Activated CD4-positive, alpha-beta T cell treated with anti-CD3 and anti-CD28 coated beads for 36 hours (primary cell): ENCODE data around the gene UMPS. TPM values are rescaled to one million over a fixed set of nuclear protein-coding genes. Genes with fewer than 3 reads are reported as not detected.
"Not testable (repeated sequence)": the region's sequence is repeated elsewhere in the genome, so short reads cannot be mapped to it uniquely, and the experiment has no call there.

Experiments
- ATAC-seq: fragments of 200-7000 bp; cut with Tn5 transposase; one replicate; pipeline ENCODE4 v1.10.0; 2021; ENCODE audit warnings: mild to moderate bottlenecking, moderate library complexity
- CTCF ChIA-PET: fragments of 350-600 bp; sonication (Branson Sonifier 250); formaldehyde crosslinking; loops from one replicate; lab custom pipeline; 2021; ENCODE audit warnings: antibody characterized with exemption; lab: Charles Lee
- POLR2A ChIA-PET: fragments of 350-600 bp; sonication (Branson Sonifier 250); formaldehyde crosslinking; loops from one replicate; lab custom pipeline; 2021; ENCODE audit warnings: antibody characterized with exemption, inconsistent platforms; lab: Charles Lee
- DNase-seq: peaks from one replicate; pipeline ENCODE4 v3.0.0-alpha.2; 2020
- H3K27ac Mint-ChIP-seq: one replicate; pipeline ENCODE4 v1.8.0; 2021; ENCODE audit warnings: mixed read lengths
- H3K27me3 Mint-ChIP-seq: one replicate; pipeline ENCODE4 v1.8.0; 2021; ENCODE audit warnings: mixed read lengths
- H3K36me3 Mint-ChIP-seq: one replicate; pipeline ENCODE4 v1.8.0; 2021; ENCODE audit warnings: low read depth, mixed read lengths
- H3K4me1 Mint-ChIP-seq: one replicate; pipeline ENCODE4 v1.8.0; 2021; ENCODE audit warnings: mixed read lengths
- H3K4me3 Mint-ChIP-seq: one replicate; pipeline ENCODE4 v1.8.0; 2021; ENCODE audit warnings: mild to moderate bottlenecking, moderate library complexity, mixed read lengths
- H3K9me3 Mint-ChIP-seq: one replicate; pipeline ENCODE4 v1.8.0; 2021; ENCODE audit warnings: low read depth, mixed read lengths
- intact Hi-C, 2 experiments: fragments of 100-400 bp; cut with DNase I in 1 of 2; cut with micrococcal nuclease in 1 of 2; formaldehyde crosslinking; loops; one replicate each; pipeline versions ENCODE4 v1.14.2 to v1.15.1; 2022 to 2024; cut with DNase I, micrococcal nuclease
- total RNA-seq, 2 experiments: library from RNA; stranded (reverse); gene quantifications; one replicate each; pipeline ENCODE4 v1.2.3, GENCODE V29; 2021

The UMPS gene
- total RNA-seq, 2 experiments from 2014 or later = 35.9 to 42.4 TPM

DNA sequence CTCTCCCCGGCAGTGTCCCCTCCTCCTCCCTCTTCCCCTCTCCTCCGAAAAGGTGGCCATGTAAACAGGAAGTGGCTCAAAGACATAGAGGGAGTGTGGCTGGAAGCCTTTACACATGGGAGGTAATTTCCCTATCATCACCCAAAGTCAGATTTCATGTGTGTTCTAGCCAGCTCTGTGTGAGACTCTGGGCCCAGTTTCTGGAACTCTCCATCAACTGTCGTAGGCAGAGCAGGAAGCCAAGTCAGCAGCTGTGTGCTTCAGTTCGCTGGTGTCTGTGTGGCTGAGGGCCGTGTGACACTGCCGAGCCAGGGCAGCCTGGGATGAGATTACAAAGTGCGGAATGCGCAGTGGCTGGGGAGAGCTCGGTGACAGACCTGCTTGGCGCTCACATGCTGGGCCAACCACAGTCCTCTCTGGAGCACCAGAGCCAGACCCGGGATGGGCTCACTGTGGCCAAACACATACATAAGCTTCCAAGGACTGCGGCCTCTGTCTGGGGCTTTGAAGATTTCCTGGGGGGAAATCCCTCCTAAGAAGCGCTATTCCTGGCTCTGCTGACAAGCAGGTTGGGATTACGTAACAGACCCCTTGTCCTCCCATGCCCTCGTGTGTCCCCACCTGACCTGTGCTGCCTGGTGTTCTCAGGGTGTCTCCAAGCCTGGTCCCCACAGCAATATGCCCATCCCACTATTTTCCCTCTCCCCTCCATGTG lies 50.7 kb downstream of the UMPS start:
- ChIA-PET CTCF (interaction anchor here (0.7 to 2.0 kb wide), 4 partner anchors 20 to 120 kb away, joined by 3 to 10 read pairs (median 4); no protein-coding TSS in a partner anchor), POLR2A (no interaction called here)
- H3K4me3 Mint-ChIP-seq = no peak overlapping the region
- no peak overlapping the region for H3K27ac Mint-ChIP-seq
- H3K4me1 Mint-ChIP-seq = peaks cover 6% of the 10 kb centered on the region
- ATAC-seq = peak; percentile 42
- no peak for DNase-seq
- H3K9me3 Mint-ChIP-seq = no peaks in the 10 kb centered on the region
- intact Hi-C loops = no loop called here
- no peaks in the 10 kb centered on the region for H3K36me3 Mint-ChIP-seq
- no peaks in the 10 kb centered on the region for H3K27me3 Mint-ChIP-seq

DNA sequence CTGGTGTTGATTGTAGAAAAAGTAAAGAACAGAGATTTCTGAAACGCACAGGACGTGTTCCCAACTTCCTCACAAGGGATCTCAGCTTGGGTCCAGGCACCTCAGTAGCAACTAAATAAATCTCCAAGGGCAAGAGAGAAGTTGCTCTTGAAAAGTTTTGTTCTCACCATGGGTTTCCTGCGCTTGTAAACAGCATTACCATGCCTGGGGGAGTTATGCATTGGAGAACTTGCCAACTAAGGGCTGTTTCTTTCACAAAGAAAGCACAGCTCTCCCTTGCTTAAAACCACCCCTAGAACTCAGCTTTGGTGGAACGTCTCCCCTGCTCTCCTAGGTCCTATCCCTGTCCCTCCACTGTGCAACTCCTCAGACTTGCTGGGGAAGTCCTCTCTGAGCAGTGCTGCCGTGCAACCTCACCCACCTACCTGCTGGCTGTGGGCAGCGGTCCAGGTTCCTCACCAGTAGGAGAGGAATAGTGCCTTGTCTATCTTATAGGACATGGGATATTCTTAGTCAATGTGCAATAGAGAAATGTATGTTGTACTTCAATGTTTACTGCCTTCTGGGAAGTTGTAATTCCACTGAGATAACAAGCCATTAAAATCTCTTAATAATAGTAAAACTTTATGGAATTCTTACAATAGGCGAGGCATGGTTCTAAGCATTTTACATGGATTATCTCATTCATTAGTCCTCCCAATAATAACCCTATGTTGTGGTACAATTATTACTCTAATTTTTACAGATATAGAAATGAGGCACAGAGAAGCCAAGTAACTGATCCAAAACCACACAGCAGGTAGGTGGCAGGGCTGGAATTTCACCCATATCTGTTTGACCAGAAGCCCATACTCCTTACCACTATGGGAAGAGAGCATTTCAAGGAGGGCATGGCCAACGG lies 51.5 kb downstream of the UMPS start:
- CTCF ChIA-PET = interaction anchor here (0.6 to 1.1 kb wide), 3 partner anchors 114 to 292 kb away, joined by 3 to 6 read pairs (median 3); no protein-coding TSS in a partner anchor
- H3K36me3 Mint-ChIP-seq = no peaks in the 10 kb centered on the region

DNA sequence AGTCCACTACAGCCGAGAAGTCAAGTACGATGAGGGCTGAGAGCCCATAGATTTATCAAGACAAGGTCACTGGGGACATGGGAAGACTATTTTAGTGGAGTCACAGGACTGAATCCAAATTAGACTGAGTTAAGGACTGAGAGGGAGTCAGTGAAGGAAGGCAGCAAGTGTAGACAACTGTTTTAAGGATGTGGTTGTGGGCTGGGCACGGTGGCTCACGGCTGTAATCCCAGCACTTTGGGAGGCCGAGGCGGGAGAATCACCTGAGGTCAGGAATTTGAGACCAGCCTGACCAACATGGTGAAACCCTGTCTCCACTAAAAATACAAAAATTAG lies 52.1 kb downstream of the UMPS start:
- H3K27me3 Mint-ChIP-seq, intact Hi-C loops, H3K27ac Mint-ChIP-seq, DNase-seq, H3K36me3 Mint-ChIP-seq, H3K4me1 Mint-ChIP-seq, POLR2A ChIA-PET, H3K4me3 Mint-ChIP-seq, H3K9me3 Mint-ChIP-seq, ATAC-seq: not testable (repeated sequence)
- CTCF ChIA-PET = interaction anchor here (1.0 kb wide), 1 partner anchor 22 kb away, joined by 3 read pairs; no protein-coding TSS in a partner anchor

More for the DNA sequence above, 51.5 kb downstream of the UMPS start:
- no peak for ATAC-seq
- peaks cover 6% of the 10 kb centered on the region for H3K4me1 Mint-ChIP-seq
- H3K9me3 Mint-ChIP-seq = no peaks in the 10 kb centered on the region
- no peak for DNase-seq
- intact Hi-C loops = no loop called here
- H3K4me3 Mint-ChIP-seq = no peak overlapping the region
- no peaks in the 10 kb centered on the region for H3K27me3 Mint-ChIP-seq
- H3K27ac Mint-ChIP-seq = no peak overlapping the region
- POLR2A ChIA-PET = no interaction called here

DNA sequence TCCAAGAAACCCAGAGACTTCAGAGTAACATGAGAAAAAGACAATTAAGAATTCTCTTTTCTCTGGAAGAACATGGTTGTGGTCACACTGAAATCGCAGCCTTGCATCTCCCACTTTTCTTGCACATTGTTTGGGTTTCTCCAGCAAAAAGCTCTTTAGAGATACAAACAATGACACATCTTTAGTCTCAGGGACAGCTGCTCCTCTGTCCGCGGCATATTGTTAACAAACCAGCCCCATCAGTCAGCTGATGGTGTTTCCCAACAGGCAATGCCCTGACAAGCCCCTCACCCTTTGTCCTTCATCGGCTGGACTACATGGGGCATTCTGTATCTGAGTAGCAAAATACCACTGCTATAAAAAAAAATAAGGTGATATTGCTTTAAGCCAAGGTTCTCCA lies 53.4 kb downstream of the UMPS start:
- no peak overlapping the region for H3K4me3 Mint-ChIP-seq
- H3K27me3 Mint-ChIP-seq = no peaks in the 10 kb centered on the region
- ChIA-PET CTCF (no interaction called here), POLR2A (no interaction called here)
- no peaks in the 10 kb centered on the region for H3K9me3 Mint-ChIP-seq
- peaks cover 10% of the 10 kb centered on the region for H3K4me1 Mint-ChIP-seq
- ATAC-seq (no peak), DNase-seq (no peak)
- intact Hi-C loops = no loop called here
- H3K27ac Mint-ChIP-seq = no peak overlapping the region
- no peaks in the 10 kb centered on the region for H3K36me3 Mint-ChIP-seq

DNA sequence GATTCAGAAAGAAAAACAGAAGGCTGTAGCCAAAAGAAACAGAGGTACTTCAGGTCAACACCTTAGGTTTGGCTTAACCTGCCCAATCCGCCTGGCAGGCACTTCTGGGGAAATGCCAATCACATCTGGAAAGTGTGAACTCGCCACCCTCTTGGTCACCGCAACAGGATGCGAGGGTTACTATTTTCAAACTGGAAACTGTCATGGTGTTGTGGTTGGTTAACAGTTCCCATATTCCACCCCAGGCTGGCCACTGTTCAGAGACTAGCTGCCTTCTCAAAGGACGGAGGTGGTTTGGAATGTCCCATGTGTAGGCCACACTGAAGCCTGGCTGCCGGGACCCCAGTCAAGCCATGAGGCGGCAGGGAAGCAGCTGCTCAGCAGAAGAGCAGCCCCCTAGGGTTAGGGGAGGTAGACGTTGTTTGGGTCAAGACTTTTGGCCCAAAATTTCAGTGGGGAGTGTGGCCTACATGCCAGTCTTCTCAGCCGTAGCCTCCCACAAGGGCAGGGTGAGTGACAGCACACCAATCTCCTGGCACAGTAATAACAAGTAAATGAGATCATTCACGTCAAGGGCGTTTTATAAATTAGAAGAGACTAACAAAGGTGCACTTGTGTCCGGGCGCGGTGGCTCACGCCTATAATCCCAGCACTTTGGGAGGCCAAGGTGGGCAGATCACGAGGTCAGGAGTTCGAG lies 54.6 kb downstream of the UMPS start:
- no peaks in the 10 kb centered on the region for H3K36me3 Mint-ChIP-seq
- no peak overlapping the region for H3K27ac Mint-ChIP-seq
- intact Hi-C loops = no loop called here
- CTCF ChIA-PET = interaction anchor here (1.8 to 4.2 kb wide), 2 partner anchors 106 to 117 kb away, joined by 6 to 25 read pairs; no protein-coding TSS in a partner anchor
- H3K4me3 Mint-ChIP-seq = no peak overlapping the region
- POLR2A ChIA-PET = no interaction called here
- H3K9me3 Mint-ChIP-seq = no peaks in the 10 kb centered on the region
- ATAC-seq (no peak), DNase-seq (no peak)
- H3K27me3 Mint-ChIP-seq = no peaks in the 10 kb centered on the region
- H3K4me1 Mint-ChIP-seq = peaks cover 10% of the 10 kb centered on the region

DNA sequence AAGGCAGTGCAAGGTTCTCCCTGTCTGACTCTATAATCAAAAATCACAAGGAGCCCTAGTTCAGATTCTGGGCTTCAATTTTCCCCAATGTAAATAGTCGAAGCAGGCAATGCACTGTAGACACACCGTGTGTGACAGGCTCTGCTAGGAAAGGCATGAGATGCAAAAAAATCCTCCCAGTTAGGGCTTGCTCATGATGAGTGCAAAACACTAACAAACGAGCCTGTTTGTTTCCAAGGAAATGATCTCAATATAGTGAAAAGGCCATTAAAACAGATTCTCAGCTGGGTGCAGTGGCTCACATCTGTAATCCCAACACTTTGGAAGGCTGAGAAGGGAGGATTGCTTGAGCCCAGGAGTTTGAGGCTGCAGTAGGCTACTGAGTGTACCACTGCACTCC lies 55.7 kb downstream of the UMPS start:
- peaks cover 4% of the 10 kb centered on the region for H3K4me1 Mint-ChIP-seq
- no peaks in the 10 kb centered on the region for H3K36me3 Mint-ChIP-seq
- H3K9me3 Mint-ChIP-seq = no peaks in the 10 kb centered on the region
- CTCF ChIA-PET = interaction anchor here (0.6 to 4.2 kb wide), 8 partner anchors 14 to 138 kb away, joined by 3 to 25 read pairs (median 4); no protein-coding TSS in a partner anchor
- H3K27ac Mint-ChIP-seq = no peak overlapping the region
- intact Hi-C loops = loop anchor here in 1 of 2 experiments (2.0 kb wide), 1 partner anchor 115 kb away; no protein-coding TSS in a partner anchor
- no peak overlapping the region for H3K4me3 Mint-ChIP-seq
- POLR2A ChIA-PET = no interaction called here
- H3K27me3 Mint-ChIP-seq = no peaks in the 10 kb centered on the region
- DNase-seq = no peak
- ATAC-seq = no peak

DNA sequence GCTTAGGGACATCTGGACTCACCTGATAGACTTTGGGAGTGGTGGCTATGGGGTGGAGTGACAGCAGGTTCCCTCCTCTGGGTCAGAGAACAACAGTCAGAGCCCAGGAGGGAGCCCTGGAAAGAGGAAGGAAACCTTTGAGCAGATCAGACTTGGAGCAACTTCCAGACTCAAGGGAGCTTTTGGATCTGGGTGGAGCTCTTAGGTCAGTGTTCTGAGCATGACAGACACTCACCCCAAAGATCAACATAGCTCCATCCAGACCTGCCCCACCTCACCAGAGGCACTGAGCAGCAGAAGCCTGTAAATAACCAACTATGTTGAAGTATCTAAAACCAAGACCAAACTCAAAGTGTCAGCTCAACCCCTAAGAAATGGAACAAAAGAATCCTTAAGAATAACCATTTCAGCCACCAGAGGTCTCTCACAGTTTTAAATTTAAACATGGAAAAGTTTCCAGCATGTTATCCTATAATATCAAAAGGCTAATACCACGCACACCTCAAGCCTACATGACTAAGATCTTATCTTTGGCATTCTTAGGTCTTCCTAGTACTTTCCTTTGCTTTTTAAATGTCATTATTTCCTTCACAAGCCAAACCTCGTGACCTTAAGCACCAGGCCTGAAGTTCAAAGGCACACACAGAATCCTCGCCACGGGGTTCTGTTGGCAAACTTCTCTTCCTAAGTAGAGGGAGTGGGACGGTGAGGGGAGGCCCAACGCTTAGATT lies 56.4 kb downstream of the UMPS start:
- intact Hi-C loops = loop anchor here in 1 of 2 experiments (2.0 kb wide), 1 partner anchor 114 kb away; no protein-coding TSS in a partner anchor
- Mint-ChIP-seq H3K27me3 (no peaks in the 10 kb centered on the region), H3K27ac (no peak overlapping the region), H3K4me1 (peaks cover 4% of the 10 kb centered on the region), H3K9me3 (no peaks in the 10 kb centered on the region), H3K36me3 (no peaks in the 10 kb centered on the region), H3K4me3 (no peak overlapping the region)
- ChIA-PET CTCF (interaction anchor here (0.5 to 4.2 kb wide), 14 partner anchors 15 to 200 kb away, joined by 3 to 25 read pairs (median 4); no protein-coding TSS in a partner anchor), POLR2A (no interaction called here)
- DNase-seq (no peak), ATAC-seq (no peak)

DNA sequence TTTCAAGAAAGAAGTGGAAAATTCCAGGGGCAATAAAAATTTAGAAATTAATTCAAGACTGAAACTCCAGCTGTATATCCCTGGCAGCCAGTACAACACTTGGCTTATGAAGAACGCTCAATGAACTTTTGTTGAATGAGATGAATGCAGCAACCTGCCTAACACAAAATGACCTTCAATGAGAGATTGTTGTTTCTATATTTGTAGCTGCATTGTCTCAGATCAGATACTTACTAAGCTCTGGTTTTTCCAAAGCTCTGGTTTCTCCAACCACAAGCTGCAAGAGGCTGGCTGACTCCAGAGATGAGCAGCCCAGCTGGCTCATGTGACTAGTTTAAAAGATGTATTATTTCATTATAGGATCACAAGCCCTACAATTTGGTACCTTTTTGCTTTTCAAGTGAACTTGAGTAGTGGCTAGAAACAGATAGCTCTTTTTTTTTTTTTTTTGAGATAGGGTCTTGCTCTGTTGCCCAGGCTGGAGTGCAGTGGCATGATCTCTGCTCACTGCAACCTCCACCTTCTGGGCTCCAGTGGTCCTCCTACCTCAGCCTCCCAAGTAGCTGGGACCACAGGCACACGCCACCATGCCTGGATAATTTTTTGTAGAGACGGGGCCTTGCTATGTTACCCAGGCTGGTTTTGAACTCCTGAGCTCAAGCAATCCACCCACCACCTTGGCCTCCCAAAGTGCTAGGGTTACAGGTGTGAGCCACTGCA lies 57.4 kb downstream of the UMPS start:
- POLR2A ChIA-PET = interaction anchor here (0.6 kb wide), 1 partner anchor 79 kb away, joined by 3 read pairs; no protein-coding TSS in a partner anchor
- Mint-ChIP-seq H3K4me1 (peaks cover 4% of the 10 kb centered on the region), H3K4me3 (no peak overlapping the region), H3K36me3 (no peaks in the 10 kb centered on the region), H3K27me3 (no peaks in the 10 kb centered on the region), H3K27ac (no peak overlapping the region), H3K9me3 (no peaks in the 10 kb centered on the region)
- ATAC-seq = peak; percentile 49
- intact Hi-C loops = loop anchor here in 1 of 2 experiments (2.0 kb wide), 1 partner anchor 113 kb away; no protein-coding TSS in a partner anchor
- CTCF ChIA-PET = interaction anchor here (0.5 to 4.2 kb wide), 9 partner anchors 9 to 419 kb away, joined by 3 to 25 read pairs (median 4); no protein-coding TSS in a partner anchor
- peak; percentile 9 for DNase-seq

DNA sequence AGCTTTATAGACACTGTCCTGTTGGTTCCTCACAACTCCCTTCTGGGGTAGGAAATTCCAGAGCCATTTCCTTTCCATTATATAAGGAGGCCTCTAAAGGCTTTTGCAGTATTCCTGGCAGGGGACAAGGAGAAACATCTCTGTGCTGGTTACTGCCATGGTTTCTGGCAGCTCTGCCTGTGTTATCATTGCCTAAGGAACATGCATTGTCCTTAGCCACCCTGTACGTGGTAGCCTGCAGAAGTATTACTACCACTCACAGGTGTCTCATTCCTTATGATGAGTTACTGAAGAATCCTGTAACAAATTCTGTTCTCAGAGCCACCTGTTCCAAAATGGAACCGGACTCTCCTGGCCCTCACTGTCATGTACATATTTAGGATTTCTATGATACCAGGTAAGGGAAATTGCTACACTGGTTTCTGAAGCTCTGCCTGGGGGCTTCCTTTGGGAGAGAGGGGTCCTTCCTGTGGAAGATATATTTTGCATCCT lies 58.0 kb downstream of the UMPS start:
- ChIA-PET POLR2A (interaction anchor here (0.5 kb wide), 1 partner anchor 22 kb away, joined by 3 read pairs; no protein-coding TSS in a partner anchor), CTCF (interaction anchor here (0.7 to 4.2 kb wide), 4 partner anchors 10 to 419 kb away, joined by 4 to 25 read pairs (median 6); no protein-coding TSS in a partner anchor)
- peaks cover 4% of the 10 kb centered on the region for H3K4me1 Mint-ChIP-seq
- H3K27ac Mint-ChIP-seq = no peak overlapping the region
- DNase-seq (no peak), ATAC-seq (no peak)
- no peaks in the 10 kb centered on the region for H3K9me3 Mint-ChIP-seq
- no peaks in the 10 kb centered on the region for H3K27me3 Mint-ChIP-seq
- intact Hi-C loops = no loop called here
- H3K4me3 Mint-ChIP-seq = no peak overlapping the region
- H3K36me3 Mint-ChIP-seq = no peaks in the 10 kb centered on the region

DNA sequence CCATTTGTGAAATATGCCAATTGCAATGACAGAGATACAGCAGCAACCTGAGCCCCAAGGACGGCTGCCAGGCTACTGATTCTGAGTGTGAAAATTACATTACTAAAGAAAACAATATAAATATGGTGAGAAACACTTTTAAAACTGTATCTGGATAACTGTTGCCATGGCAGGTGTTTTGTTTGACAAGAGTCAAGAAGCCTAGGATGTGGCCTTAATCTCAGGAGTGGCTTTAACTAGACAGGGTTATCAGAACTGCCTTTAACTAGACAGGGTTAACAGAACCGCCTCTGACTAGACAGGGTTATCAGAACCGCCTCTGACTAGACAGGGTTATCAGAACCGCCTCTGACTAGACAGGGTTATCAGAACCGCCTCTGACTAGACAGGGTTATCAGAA lies 58.9 kb downstream of the UMPS start:
- H3K36me3 Mint-ChIP-seq, H3K4me3 Mint-ChIP-seq, intact Hi-C loops, H3K4me1 Mint-ChIP-seq, POLR2A ChIA-PET, H3K9me3 Mint-ChIP-seq, H3K27ac Mint-ChIP-seq, ATAC-seq, DNase-seq, H3K27me3 Mint-ChIP-seq: not testable (repeated sequence)
- CTCF ChIA-PET = interaction anchor here (2.0 to 4.2 kb wide), 2 partner anchors 11 to 112 kb away, joined by 9 to 25 read pairs; no protein-coding TSS in a partner anchor
